ENCODE measurements around the gene LDB1.

The LDB1 gene

DNA sequence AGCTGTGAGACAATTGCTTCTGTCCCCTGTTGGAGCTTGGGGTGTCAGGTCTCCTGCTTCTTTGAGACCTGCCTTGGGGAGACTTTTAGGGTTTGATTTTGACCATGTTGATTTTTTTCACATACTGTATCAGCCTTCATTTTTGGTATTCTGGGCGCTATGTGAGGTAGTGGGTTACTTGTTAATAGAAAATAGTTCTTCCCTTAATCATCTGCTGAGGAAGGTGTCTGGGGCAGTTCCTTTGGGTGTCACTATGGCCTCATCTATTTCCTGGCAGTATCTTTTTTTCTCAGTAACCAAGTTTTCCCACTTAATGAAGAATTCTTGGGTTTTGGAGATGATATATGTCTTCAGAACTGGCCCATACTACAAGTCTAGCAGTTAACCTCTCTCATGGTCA is 27.4 kb upstream of the LDB1 start:
- DNase-seq (ENCODE audit: low read depth, low spot score) = no peak
- Histone ChIP-seq H3K36me3 (ENCODE audit: insufficient read depth, insufficient read length, low read length) (peaks cover 78% of the 10 kb centered on the region), H3K9me3 (ENCODE audit: insufficient read depth, low read length) (no peaks in the 10 kb centered on the region), H3K9ac (ENCODE audit: insufficient read length, low read depth) (no peak overlapping the region), H3K4me1 (ENCODE audit: insufficient read depth, insufficient read length) (no peaks in the 10 kb centered on the region), H3K4me3 (ENCODE audit: insufficient read length, low read depth) (no peak overlapping the region), H3K27me3 (ENCODE audit: insufficient read depth, insufficient read length) (no peaks in the 10 kb centered on the region)
- TF ChIP-seq SUZ12 (IDR thresholded peaks at IDR 0.05; ENCODE audit: extremely low read depth, insufficient read depth, insufficient read length) = no peak
- no peak for TF ChIP-seq ZNF274 (IDR thresholded peaks at IDR 0.05; ENCODE audit: low read depth, low read length)
- no peak for TF ChIP-seq YY1 (IDR thresholded peaks at IDR 0.05; ENCODE audit: insufficient read depth, insufficient read length)

DNA sequence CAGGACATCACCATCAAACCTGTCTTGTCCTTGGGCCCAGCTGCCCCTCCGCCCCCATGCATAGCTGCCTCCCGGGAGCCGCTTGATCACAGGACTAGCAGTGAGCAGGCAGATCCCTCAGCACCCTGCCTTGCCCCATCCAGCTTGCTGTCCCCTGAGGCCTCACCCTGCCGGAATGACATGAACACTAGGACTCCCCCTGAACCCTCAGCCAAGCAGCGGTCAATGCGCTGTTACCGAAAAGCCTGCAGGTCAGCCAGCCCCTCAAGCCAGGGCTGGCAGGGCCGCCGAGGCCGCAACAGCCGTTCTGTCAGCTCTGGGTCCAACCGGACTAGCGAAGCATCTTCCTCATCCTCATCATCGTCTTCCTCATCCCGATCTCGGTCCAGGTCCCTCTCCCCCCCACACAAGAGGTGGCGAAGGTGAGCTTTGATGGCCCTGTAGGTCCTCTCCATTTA is 26.8 kb upstream of the LDB1 start:
- no peak overlapping the region for H3K4me3 ChIP-seq (ENCODE audit: insufficient read length, low read depth)
- DNase-seq (ENCODE audit: low read depth, low spot score) = no peak
- H3K4me1 ChIP-seq (ENCODE audit: insufficient read depth, insufficient read length) = no peaks in the 10 kb centered on the region
- TF ChIP-seq YY1 (IDR thresholded peaks at IDR 0.05; ENCODE audit: insufficient read depth, insufficient read length) (no peak), ZNF274 (IDR thresholded peaks at IDR 0.05; ENCODE audit: low read depth, low read length) (no peak), SUZ12 (IDR thresholded peaks at IDR 0.05; ENCODE audit: extremely low read depth, insufficient read depth, insufficient read length) (no peak)
- H3K9ac ChIP-seq (ENCODE audit: insufficient read length, low read depth) = no peak overlapping the region
- H3K36me3 ChIP-seq (ENCODE audit: insufficient read depth, insufficient read length, low read length) = peaks cover 79% of the 10 kb centered on the region
- H3K9me3 ChIP-seq (ENCODE audit: insufficient read depth, low read length) = no peaks in the 10 kb centered on the region
- no peaks in the 10 kb centered on the region for H3K27me3 ChIP-seq (ENCODE audit: insufficient read depth, insufficient read length)

DNA sequence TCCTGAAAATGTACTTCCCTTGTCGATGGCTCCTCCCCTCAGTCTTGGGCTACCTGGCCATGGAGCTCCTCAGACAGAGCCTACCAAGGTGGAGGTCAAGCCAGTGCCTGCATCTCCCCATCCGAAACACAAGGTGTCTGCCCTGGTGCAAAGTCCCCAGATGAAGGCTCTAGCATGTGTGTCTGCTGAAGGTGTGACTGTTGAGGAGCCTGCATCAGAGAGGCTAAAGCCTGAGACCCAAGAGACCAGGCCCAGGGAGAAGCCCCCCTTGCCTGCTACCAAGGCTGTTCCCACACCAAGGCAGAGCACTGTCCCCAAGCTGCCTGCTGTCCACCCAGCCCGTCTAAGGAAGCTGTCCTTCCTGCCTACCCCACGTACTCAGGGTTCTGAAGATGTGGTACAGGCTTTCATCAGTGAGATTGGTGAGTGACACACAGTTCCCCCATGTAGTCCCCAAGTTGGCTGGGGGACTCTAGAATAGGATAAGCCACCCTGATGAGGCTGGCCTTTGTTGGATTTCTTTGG is 21.5 kb upstream of the LDB1 start:
- Histone ChIP-seq H3K9me3 (ENCODE audit: insufficient read depth, low read length) (no peaks in the 10 kb centered on the region), H3K9ac (ENCODE audit: insufficient read length, low read depth) (no peak overlapping the region), H3K4me3 (ENCODE audit: insufficient read length, low read depth) (no peak overlapping the region), H3K4me1 (ENCODE audit: insufficient read depth, insufficient read length) (no peaks in the 10 kb centered on the region), H3K36me3 (ENCODE audit: insufficient read depth, insufficient read length, low read length) (peaks cover 87% of the 10 kb centered on the region), H3K27me3 (ENCODE audit: insufficient read depth, insufficient read length) (no peaks in the 10 kb centered on the region)
- TF ChIP-seq ZNF274 (IDR thresholded peaks at IDR 0.05; ENCODE audit: low read depth, low read length) = no peak
- no peak for DNase-seq (ENCODE audit: low read depth, low spot score)

DNA sequence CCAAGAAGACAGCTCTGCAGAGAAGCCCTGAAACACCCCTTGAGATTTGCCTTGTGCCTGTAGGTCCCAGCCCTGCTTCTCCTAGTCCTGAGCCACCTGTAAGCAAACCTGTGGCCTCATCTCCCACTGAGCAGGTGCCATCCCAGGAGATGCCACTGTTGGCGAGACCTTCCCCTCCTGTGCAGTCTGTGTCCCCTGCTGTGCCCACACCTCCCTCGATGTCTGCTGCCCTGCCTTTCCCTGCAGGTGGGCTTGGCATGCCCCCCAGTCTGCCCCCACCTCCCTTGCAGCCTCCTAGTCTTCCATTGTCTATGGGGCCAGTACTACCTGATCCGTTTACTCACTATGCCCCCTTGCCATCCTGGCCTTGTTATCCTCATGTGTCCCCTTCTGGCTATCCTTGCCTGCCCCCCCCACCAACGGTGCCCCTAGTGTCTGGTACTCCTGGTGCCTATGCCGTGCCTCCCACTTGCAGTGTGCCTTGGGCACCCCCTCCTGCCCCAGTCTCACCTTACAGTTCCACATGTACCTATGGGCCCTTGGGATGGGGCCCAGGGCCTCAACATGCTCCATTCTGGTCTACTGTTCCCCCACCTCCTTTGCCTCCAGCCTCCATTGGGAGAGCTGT is 20.9 kb upstream of the LDB1 start:
- no peak for TF ChIP-seq SUZ12 (IDR thresholded peaks at IDR 0.05; ENCODE audit: extremely low read depth, insufficient read depth, insufficient read length)
- Histone ChIP-seq H3K4me3 (ENCODE audit: insufficient read length, low read depth) (no peak overlapping the region), H3K36me3 (ENCODE audit: insufficient read depth, insufficient read length, low read length) (peaks cover 85% of the 10 kb centered on the region), H3K9ac (ENCODE audit: insufficient read length, low read depth) (no peak overlapping the region), H3K4me1 (ENCODE audit: insufficient read depth, insufficient read length) (peaks cover 2% of the 10 kb centered on the region), H3K9me3 (ENCODE audit: insufficient read depth, low read length) (no peaks in the 10 kb centered on the region), H3K27me3 (ENCODE audit: insufficient read depth, insufficient read length) (no peaks in the 10 kb centered on the region)
- no peak for DNase-seq (ENCODE audit: low read depth, low spot score)

DNA sequence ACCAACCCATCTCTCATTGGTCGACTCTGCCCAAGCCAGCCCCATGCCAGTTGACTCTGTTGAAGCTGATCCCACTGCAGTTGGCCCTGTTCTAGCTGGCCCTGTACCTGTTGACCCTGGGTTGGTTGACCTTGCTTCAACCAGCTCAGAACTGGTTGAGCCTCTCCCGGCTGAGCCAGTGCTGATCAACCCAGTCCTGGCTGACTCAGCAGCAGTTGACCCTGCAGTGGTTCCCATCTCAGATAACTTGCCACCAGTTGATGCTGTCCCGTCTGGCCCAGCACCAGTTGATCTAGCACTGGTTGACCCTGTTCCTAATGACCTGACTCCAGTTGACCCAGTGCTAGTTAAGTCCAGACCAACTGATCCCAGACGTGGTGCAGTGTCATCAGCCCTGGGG is 20.1 kb upstream of the LDB1 start:
- no peak overlapping the region for H3K4me3 ChIP-seq (ENCODE audit: insufficient read length, low read depth)
- no peak overlapping the region for H3K9ac ChIP-seq (ENCODE audit: insufficient read length, low read depth)
- H3K4me1 ChIP-seq (ENCODE audit: insufficient read depth, insufficient read length) = peaks cover 4% of the 10 kb centered on the region
- no peaks in the 10 kb centered on the region for H3K27me3 ChIP-seq (ENCODE audit: insufficient read depth, insufficient read length)
- no peak for TF ChIP-seq ZNF274 (IDR thresholded peaks at IDR 0.05; ENCODE audit: low read depth, low read length)
- no peak for TF ChIP-seq SUZ12 (IDR thresholded peaks at IDR 0.05; ENCODE audit: extremely low read depth, insufficient read depth, insufficient read length)
- TF ChIP-seq YY1 (IDR thresholded peaks at IDR 0.05; ENCODE audit: insufficient read depth, insufficient read length) = no peak
- H3K36me3 ChIP-seq (ENCODE audit: insufficient read depth, insufficient read length, low read length) = peaks cover 89% of the 10 kb centered on the region
- no peaks in the 10 kb centered on the region for H3K9me3 ChIP-seq (ENCODE audit: insufficient read depth, low read length)
- no peak for DNase-seq (ENCODE audit: low read depth, low spot score)

DNA sequence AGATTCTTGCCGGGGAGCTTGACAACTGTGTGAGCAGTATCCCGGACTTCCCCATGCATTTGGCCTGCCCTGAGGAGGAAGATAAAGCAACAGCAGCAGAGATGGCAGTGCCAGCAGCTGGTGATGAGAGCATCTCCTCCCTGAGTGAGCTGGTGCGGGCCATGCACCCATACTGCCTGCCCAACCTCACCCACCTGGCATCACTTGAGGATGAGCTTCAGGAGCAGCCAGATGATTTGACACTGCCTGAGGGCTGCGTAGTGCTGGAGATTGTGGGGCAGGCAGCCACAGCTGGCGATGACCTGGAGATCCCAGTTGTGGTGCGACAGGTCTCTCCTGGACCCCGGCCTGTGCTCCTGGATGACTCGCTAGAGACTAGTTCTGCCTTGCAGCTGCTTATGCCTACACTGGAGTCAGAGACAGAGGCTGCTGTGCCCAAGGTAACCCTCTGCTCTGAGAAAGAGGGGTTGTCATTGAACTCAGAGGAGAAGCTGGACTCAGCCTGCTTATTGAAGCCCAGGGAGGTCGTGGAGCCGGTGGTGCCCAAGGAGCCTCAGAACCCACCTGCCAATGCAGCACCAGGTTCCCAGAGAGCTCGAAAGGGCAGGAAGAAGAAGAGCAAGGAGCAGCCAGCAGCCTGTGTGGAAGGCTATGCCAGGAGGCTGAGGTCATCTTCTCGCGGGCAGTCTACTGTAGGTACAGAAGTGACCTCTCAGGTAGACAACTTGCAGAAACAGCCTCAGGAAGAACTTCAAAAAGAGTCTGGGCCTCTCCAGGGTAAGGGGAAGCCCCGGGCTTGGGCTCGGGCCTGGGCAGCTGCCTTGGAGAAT is 19.3 kb upstream of the LDB1 start:
- DNase-seq (ENCODE audit: low read depth, low spot score) = no peak
- Histone ChIP-seq H3K4me3 (ENCODE audit: insufficient read length, low read depth) (no peak overlapping the region), H3K9me3 (ENCODE audit: insufficient read depth, low read length) (no peaks in the 10 kb centered on the region), H3K9ac (ENCODE audit: insufficient read length, low read depth) (no peak overlapping the region), H3K27me3 (ENCODE audit: insufficient read depth, insufficient read length) (no peaks in the 10 kb centered on the region), H3K36me3 (ENCODE audit: insufficient read depth, insufficient read length, low read length) (peaks cover 89% of the 10 kb centered on the region), H3K4me1 (ENCODE audit: insufficient read depth, insufficient read length) (peaks cover 4% of the 10 kb centered on the region)
- no peak for TF ChIP-seq SUZ12 (IDR thresholded peaks at IDR 0.05; ENCODE audit: extremely low read depth, insufficient read depth, insufficient read length)
- no peak for TF ChIP-seq ZNF274 (IDR thresholded peaks at IDR 0.05; ENCODE audit: low read depth, low read length)
- no peak for TF ChIP-seq YY1 (IDR thresholded peaks at IDR 0.05; ENCODE audit: insufficient read depth, insufficient read length)

DNA sequence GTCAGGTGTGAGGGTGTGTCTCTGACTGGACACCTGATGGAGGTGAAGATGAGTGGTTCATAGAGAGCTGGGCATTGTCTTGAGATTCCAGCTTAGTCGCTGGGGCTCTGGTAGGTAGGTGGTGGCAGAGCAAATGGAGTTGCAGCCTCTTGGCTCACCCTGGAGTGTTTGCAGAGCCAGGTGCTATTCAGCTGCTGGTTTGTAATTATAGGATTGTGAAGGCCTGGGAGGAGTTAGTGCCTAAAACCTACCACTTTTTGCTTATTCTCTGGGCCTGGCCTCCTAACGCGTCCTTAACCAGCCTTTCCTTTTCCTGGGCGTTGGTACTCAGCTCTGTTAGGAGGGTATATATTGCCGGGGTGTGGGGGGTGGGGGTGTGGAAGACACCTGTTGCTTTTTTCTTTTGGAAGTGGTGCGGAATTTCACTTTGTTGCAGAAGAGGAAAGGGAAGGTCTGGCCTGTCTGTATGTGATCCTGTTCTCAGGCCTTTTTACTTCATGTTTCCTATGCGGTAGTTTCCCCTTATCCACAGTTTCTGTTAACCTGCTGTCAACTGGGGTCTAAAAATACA is 15.9 kb upstream of the LDB1 start:
- no peak overlapping the region for H3K4me3 ChIP-seq (ENCODE audit: insufficient read length, low read depth)
- H3K36me3 ChIP-seq (ENCODE audit: insufficient read depth, insufficient read length, low read length) = peaks cover 71% of the 10 kb centered on the region
- no peak for DNase-seq (ENCODE audit: low read depth, low spot score)
- TF ChIP-seq ZNF274 (IDR thresholded peaks at IDR 0.05; ENCODE audit: low read depth, low read length) (no peak), YY1 (IDR thresholded peaks at IDR 0.05; ENCODE audit: insufficient read depth, insufficient read length) (no peak), SUZ12 (IDR thresholded peaks at IDR 0.05; ENCODE audit: extremely low read depth, insufficient read depth, insufficient read length) (no peak)
- H3K27me3 ChIP-seq (ENCODE audit: insufficient read depth, insufficient read length) = no peaks in the 10 kb centered on the region
- H3K4me1 ChIP-seq (ENCODE audit: insufficient read depth, insufficient read length) = peaks cover 4% of the 10 kb centered on the region
- no peaks in the 10 kb centered on the region for H3K9me3 ChIP-seq (ENCODE audit: insufficient read depth, low read length)
- peak overlapping the region; percentile 50 for H3K9ac ChIP-seq (ENCODE audit: insufficient read length, low read depth)

Measured in NT2/D1 (cell line).